Stimulated activated CD4-positive, alpha-beta T cell treated with anti-CD3 and anti-CD28 coated beads, TNF-alpha, amount 100 ng/mL, for 1 hour (primary cell): Measurements from ENCODE around the gene MTCH2.
"Not testable (repeated sequence)": the region's sequence is repeated elsewhere in the genome, so short reads cannot be mapped to it uniquely, and the experiment has no call there.

Source experiments
- DNase-seq, 3 donors: peaks; one replicate each; pipeline ENCODE4 v3.0.0-alpha.2; 2020; ENCODE audit warnings: low read depth in 3 of 3, low spot score in 1 of 3

Gene MTCH2

DNA sequence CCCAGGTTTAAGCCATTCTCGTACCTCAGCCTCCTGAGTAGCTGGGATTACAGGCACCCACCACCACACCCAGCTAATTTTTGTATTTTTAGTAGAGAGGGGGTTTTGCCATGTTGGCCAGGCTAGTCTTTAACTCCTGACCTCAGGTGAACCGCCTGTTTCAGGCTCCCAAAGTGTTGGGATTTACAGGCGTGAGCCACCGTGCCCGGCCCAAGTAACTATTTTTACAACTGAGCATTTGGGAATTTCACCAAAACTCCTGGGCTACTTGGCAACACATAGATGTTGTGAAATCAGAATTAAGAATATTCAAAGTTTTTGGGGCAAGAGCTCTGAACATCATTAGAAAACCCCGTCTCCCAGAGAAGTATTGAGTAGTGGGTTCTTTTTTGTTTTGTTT lies 1.9 kb downstream of the MTCH2 start:
- not testable (repeated sequence) for DNase-seq

- DNase-seq, result not testable (repeated sequence)
These were observed 6.0 kb downstream of the MTCH2 start for GRCh38 chr11:47636331-47636730.

GRCh38 chr11:47631473-47631872 lies 10.9 kb downstream of the MTCH2 start:
- DNase-seq, result no peak

GRCh38 chr11:47628026-47628425 lies 14.3 kb downstream of the MTCH2 start:
- DNase-seq, result no peak

DNA sequence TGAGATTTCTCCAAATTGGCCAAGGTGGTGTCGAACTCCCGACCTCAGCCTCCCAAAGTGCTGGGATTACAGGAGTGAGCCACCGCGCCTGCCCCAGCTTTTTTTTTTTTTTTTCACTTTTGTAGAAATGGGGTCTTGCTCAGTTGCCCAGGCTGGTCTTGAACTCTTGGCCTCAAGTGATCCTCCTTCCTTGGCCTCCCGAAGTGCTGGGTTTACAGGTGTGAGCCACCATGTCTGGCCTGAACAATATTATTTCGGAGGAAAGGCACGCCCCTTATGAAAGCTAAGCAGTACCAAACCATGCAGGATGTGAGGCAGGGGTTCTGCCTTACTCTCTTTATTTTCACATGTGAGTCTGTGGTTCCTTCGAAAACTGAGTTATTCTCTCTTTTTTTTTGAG lies 16.1 kb downstream of the MTCH2 start:
- no peak for DNase-seq

DNA sequence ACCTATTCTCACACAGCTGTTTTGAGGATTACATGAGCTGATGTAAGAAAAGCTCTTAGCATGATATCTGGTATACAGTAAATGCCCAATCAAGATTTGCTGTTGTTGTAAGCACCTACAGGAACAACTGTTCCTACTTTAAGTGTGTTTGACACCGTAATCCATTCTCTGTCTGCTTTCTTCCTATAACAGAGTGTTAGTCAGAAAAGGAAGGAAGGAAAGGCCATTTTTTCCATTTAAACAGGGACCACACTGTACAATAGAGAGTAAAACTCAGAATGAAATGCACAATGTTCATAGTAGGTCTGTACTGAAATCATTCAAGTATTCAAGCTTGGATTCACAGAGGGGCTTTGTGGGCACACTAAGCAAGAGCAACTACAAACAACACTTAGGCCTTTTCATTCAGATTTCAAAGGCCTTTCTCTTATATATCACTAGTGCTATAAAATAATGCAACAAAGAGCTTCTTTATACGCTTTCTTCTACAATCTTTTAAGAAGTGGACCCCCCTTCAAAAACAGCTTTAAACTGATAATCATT lies 21.5 kb downstream of the MTCH2 start:
- DNase-seq, result no peak

DNA sequence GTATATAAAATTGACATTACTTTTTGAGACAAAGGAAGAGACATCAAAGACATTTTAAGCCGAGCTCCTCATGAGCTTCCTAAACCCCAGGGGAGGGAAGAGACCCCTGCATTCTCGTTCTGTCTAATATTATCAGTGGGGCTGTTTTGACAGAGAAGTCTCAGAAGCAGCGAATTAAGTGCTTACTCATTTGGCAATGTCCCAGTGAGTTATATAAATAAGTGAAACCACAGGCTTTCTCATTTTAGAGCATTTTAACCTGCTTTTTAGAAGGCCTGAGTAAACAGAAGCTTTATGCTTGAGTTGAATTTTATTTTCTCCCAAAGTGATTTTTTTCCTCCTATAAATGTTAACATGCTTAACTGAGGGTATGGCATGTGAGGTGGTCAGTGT lies 24.9 kb downstream of the MTCH2 start:
- no peak for DNase-seq

GRCh38 chr11:47616726-47617416 lies 25.5 kb downstream of the MTCH2 start:
- no peak for DNase-seq

DNA sequence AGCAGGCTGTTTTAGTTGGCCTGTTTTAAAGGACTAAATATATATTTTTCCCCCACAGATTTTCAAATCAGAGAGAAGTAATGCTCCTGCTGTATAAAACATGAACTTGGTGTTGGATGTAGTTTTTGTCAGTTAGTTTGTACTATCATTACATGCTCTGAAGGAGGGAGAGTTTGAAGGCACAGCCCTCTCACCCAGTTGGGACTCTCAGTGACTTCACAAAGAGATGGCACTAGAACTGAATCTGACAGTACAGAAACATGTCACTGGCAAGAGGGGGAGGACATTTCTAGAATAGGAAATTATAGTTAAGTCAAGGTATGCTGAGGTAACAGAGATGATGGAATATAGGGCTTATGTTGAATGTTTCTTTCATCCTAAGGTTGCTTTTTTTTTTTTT lies 27.1 kb downstream of the MTCH2 start:
- DNase-seq, result no peak

GRCh38 chr11:47611348-47611794 lies 31.0 kb downstream of the MTCH2 start:
- no peak for DNase-seq

DNA sequence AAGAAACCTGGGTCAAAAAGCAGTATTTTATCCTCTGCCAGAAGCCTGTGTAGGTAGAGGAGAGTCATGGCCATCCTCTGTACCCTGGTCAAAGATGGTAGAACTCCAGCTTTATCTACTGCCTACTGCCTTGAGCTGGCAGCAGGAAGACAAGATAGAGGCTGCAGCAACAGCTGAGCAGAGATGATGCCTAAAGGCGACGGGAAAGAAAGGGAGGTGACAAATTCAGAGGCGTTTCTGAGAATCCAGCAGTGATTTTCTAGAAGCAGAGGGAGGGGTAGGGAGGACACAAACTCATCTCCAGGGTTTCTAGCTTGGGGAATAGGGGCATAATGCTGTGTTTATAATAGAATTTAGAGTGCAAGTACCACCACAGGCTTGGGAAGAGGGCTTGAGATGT lies 32.7 kb downstream of the MTCH2 start:
- DNase-seq, result no peak

DNA sequence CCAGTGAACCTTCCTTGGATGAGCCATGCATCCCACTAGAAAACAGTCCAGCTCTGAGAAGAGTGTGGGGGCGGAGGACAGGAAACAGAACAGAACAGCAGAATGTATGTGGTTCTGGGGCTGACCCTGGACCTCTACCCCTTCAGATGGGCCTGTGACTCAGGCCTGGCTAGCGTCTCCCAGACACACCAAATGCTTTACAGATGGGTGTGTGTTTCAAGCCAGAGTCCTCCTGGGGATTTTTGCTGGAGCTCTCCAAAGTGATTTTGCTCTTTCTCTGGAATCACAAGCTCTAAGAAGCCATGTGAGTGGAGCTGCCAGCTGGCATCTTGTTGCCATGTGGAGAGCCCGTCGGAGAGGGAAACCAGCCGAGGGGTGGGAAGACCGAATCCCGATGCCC lies 35.0 kb downstream of the MTCH2 start:
- no peak for DNase-seq

GRCh38 chr11:47606731-47607130 lies 35.6 kb downstream of the MTCH2 start:
- DNase-seq, result no peak

- no peak for DNase-seq
These were observed 36.4 kb downstream of the MTCH2 start for GRCh38 chr11:47605921-47606320.

GRCh38 chr11:47603295-47603694 lies 39.1 kb downstream of the MTCH2 start:
- no peak for DNase-seq

GRCh38 chr11:47599902-47600301 lies 42.5 kb downstream of the MTCH2 start:
- DNase-seq, result no peak

DNA sequence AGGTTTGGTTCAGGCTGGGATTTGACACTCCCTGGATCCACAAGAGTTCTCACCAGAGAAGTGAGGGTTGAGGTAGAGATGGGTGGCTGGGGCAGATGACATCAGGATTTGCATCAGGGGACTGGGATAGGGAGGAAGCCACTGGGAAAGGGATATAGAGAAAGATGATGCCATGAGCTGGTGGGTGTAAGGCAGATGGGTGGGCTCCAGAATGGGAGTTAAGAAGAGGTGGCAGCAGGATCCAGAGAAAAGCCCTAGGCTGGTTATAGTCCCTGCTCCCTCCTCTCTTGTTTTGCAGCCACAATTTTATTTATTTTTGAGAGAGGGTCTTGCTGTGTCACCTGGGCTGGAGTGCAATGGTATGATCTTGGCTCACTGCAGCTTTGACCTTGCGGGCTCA lies 46.4 kb downstream of the MTCH2 start:
- no peak for DNase-seq

- DNase-seq, result no peak
These were observed 47.3 kb downstream of the MTCH2 start for GRCh38 chr11:47595029-47595428.

DNA sequence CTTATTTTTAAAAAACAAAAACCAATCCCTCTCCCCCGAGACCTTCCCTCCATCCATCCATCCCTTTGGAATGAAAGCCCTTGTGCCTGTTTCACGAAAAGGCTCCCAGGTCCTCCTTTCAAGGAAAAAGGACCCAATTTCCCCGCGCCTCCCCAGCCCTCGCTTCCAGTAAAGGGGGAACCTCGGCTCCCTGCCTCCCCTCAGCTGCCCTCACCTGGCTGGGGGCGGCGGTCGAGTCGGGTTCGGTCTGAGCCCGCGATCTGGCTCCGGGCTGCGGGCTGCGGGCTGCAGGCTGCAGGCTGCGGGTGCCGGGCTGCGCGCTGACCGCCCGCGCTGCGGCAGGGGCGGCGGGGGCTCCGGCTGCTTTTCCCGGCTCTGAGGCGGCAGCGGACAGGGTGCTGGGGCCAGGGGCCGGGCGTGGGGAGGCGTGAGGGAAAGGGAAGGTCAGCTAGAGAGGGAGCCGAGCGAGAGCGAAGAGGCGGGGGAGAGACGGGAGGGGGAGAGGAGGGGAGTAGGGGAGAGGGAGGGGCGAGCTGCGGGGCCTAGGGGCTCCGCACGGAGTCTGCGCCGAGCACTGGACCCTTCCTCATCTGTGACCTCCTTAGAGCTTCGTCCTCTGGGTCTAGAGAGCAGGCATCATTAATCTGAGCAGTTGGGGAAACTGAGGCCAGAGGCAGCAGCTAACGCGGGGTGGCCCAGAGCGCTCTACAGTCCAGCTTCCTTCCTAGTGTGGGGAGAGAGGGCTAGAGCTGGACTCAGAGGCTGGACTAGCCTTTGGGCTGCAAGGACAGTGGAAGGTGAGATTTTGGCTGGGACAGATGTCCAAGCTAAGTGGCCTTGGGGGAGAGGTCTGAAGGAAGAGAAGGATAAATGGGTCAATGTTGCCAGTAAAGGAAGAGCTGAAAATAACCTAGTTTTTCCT lies 48.2 kb downstream of the MTCH2 start, which contains the start of gene C1QTNF4:
Gene C1QTNF4, minus strand, starts transcription at position 478 of the 922 bp plus-strand sequence. CDS start 3,601 bp downstream, outside the sequence.
- DNase-seq, result no peak

GRCh38 chr11:47593492-47593933 lies 48.8 kb downstream of the MTCH2 start:
- no peak for DNase-seq

DNA sequence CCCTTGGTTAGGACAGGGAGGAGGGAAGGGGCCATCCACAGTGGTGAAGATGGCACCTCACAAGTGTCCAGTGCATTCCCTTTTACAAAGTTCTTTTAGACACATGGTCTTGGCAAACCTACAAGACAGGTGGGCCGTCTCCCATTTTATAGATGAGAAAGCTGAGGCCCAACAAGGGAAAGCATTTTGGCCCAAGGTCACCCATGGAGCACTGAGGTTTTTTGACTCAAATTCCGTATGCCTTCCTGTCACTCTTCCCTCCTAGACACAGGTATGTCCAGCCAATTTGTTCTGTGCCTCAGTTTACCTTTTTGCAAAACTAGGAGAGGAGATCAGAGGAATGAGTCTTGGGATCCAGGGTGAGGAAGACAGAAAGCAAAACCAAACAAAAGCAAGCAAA lies 49.4 kb downstream of the MTCH2 start:
- no peak for DNase-seq

DNA sequence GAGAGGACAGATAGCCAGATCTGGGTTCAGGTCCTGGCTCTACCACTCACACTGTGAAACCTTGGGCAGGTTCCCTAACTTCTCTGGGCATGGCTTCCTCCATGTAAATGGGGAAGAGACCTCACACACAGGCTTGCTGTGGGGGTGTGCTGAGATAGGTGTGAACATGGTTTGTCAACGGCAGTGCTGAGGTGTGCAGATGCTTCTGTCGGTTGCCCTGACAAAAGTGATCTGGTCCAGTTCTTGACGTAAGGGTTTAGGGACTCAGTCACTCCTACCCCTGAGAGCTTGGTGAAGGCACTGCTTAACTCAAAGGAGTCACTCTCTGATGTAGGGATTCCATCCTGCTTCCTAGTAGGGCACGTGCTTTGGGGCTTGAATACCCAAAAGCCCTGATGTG lies 50.1 kb downstream of the MTCH2 start:
- DNase-seq, result no peak
